Suprapubic skin (tissue), 4 donors: ENCODE measurements around the gene HSD17B1. TPM values are rescaled to one million over a fixed set of nuclear protein-coding genes. Genes with fewer than 3 reads are reported as not detected.
"Not testable (repeated sequence)": the region's sequence is repeated elsewhere in the genome, so short reads cannot be mapped to it uniquely, and the experiment has no call there.

Source experiments
- DNase-seq, 2 donors: peaks; one replicate each; pipeline ENCODE4 v3.0.0-alpha.2; 2019; ENCODE audit warnings: low spot score in 2 of 2
- H3K27ac ChIP-seq: fragments of 200-600 bp; sonication (generic); one replicate; pipeline ENCODE4 v1.5.1; 2019
- H3K27me3 ChIP-seq: fragments of 200-600 bp; sonication (generic); one replicate; pipeline ENCODE4 v1.5.1; 2019
- H3K36me3 ChIP-seq: fragments of 200-600 bp; sonication (generic); one replicate; pipeline ENCODE4 v1.5.1; 2019
- H3K4me1 ChIP-seq: fragments of 200-600 bp; sonication (generic); one replicate; pipeline ENCODE4 v1.5.1; 2019
- H3K4me3 ChIP-seq: fragments of 200-600 bp; sonication (generic); one replicate; pipeline ENCODE4 v1.5.1; 2019; ENCODE audit warnings: mild to moderate bottlenecking
- H3K9me3 ChIP-seq: fragments of 200-600 bp; sonication (generic); one replicate; pipeline ENCODE4 v1.5.1; 2019
- CTCF ChIP-seq, 2 donors: fragments of 200-600 bp in 1 of 2; fragments of 450-650 bp in 1 of 2; sonication (generic) in 1 of 2; IDR thresholded peaks; one replicate each; pipeline ENCODE4 v1.5.1; 2016 to 2019; ENCODE audit warnings: antibody characterized with exemption in 2 of 2, mild to moderate bottlenecking in 1 of 2, moderate library complexity in 1 of 2
- EP300 ChIP-seq: sonication (generic); formaldehyde crosslinking; IDR thresholded peaks from one replicate; pipeline ENCODE4 v1.6.1; 2017; ENCODE audit warnings: antibody characterized with exemption
- POLR2A ChIP-seq, 2 donors: fragments of 450-650 bp; IDR thresholded peaks; one replicate each; pipeline ENCODE4 v1.6.1; 2017; ENCODE audit warnings: antibody characterized with exemption in 2 of 2, mild to moderate bottlenecking in 2 of 2, moderate library complexity in 2 of 2
- POLR2AphosphoS5 ChIP-seq, 3 donors: sonication (generic); formaldehyde crosslinking; IDR thresholded peaks; one replicate each; pipeline ENCODE4 v1.6.1; 2017; ENCODE audit warnings: antibody characterized with exemption in 3 of 3
- WGBS: methylation state at CpG from one replicate; pipeline ENCODE4 v1.1.5; 2018; 5-methylcytosine and 5-hydroxymethylcytosine counted together
- total RNA-seq, 4 donors: library from RNA; depleted of rRNA; stranded (reverse); fragments of >200 nt; gene quantifications; one replicate each; pipeline ENCODE4 v1.1.0, GENCODE V29; 2016

The HSD17B1 gene
- total RNA-seq, 4 donors from 2014 or later = 1.2 to 8.8 (median 3.2) TPM

- Histone ChIP-seq H3K27me3 (no peaks in the 10 kb centered on the region), H3K4me1 (peaks cover 26% of the 10 kb centered on the region), H3K4me3 (no peak overlapping the region), H3K9me3 (no peaks in the 10 kb centered on the region), H3K27ac (no peak overlapping the region), H3K36me3 (peaks cover 47% of the 10 kb centered on the region)
- WGBS = 79% methylated on average over 8 of the region's 8 CpGs
- TF ChIP-seq POLR2A (IDR thresholded peaks at IDR 0.05) = no peak
- no peak for TF ChIP-seq POLR2AphosphoS5 (IDR thresholded peaks at IDR 0.05)
- TF ChIP-seq EP300 = no peak
- TF ChIP-seq CTCF (IDR thresholded peaks at IDR 0.05) = no peak
- DNase-seq = no peak
These were observed 7.8 kb upstream of the HSD17B1 start for GRCh38 chr17:42544874-42545283.

- Histone ChIP-seq H3K36me3 (peaks cover 37% of the 10 kb centered on the region), H3K4me1 (peaks cover 26% of the 10 kb centered on the region)
- 84% methylated on average over 8 of the region's 9 CpGs for WGBS
- not testable (repeated sequence) for H3K27me3 ChIP-seq, H3K9me3 ChIP-seq, H3K27ac ChIP-seq, DNase-seq, H3K4me3 ChIP-seq
These were observed 6.8 kb upstream of the HSD17B1 start for GRCh38 chr17:42545755-42546505.

DNA sequence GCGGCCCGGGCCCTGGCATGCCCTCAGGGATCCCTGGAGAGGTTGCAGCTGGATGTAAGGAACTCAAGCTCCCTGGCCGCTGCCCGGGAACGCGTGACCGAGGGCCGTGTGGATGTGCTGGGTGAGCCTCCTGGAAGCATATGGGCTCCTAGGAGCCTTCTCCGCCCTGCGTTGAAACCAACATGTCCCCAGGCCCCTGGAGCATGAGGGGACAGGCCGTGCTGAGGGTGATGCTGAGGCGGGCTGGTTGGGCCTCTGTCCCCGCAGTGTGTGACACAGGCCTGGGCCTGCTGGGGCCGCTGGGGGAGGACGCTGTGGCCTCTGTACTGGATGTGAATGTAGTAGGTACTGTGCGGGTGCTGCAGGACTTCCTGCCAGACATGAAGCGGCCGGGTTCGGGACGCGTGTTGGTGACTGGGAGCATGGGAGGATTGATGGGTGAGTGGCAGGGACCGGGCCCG is 5.7 kb upstream of the HSD17B1 start:
- DNase-seq = no peak
- H3K36me3 ChIP-seq = peaks cover 26% of the 10 kb centered on the region
- WGBS = 50% methylated on average over 11 of the region's 23 CpGs

GRCh38 chr17:42547698-42548069 is 5.0 kb upstream of the HSD17B1 start:
- Histone ChIP-seq H3K27me3 (no peaks in the 10 kb centered on the region), H3K9me3 (no peaks in the 10 kb centered on the region), H3K4me1 (peaks cover 26% of the 10 kb centered on the region), H3K4me3 (peak overlapping the region; percentile 48), H3K36me3 (peaks cover 20% of the 10 kb centered on the region), H3K27ac (no peak overlapping the region)
- DNase-seq = no peak
- TF ChIP-seq POLR2AphosphoS5 (IDR thresholded peaks at IDR 0.05) (no peak), EP300 (no peak), CTCF (IDR thresholded peaks at IDR 0.05) (no peak), POLR2A (IDR thresholded peaks at IDR 0.05) (no peak)
- 90% methylated on average over 7 of the region's 14 CpGs for WGBS

More for the DNA sequence above, 5.7 kb upstream of the HSD17B1 start:
- TF ChIP-seq EP300 (no peak), POLR2A (IDR thresholded peaks at IDR 0.05) (no peak), CTCF (IDR thresholded peaks at IDR 0.05) (no peak), POLR2AphosphoS5 (IDR thresholded peaks at IDR 0.05) (no peak)
- Histone ChIP-seq H3K4me1 (peaks cover 26% of the 10 kb centered on the region), H3K27me3 (no peaks in the 10 kb centered on the region), H3K9me3 (no peaks in the 10 kb centered on the region), H3K4me3 (no peak overlapping the region), H3K27ac (no peak overlapping the region)

DNA sequence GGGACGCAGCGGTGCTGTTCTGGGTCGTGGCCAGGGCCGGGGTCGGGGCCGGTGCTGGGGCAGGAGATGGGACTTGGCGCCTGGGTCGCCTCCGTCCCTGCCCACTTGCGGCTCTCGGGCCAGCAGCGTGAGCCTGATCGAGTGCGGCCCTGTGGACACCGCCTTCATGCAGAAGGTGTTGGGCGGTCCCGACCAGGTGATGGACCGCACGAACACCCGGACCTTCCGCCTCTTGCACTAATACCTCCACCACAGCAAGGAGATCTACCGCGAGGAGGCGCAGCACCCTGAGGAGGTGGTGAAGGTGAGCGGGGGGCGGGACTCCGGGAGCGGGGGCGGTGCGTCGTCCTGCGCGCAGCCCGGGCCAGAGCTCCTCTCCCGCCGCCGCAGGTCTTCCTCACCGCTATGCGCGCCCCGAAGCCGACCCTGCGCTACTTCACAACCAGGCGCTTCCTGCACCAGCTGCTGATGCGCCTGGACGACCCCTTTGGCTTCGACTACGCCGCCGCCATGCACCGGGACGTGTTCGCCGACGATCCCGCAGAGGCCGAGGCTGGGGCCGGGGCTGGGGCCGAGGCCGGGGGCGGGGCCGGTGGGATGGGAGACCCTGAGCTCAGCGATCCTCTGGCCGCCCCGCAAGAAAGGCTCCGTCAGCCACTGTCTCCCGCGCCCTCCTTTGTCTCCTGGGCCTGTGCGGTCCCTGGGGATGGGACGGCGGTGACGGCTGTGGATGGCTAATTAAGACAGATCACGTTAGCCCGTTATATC is 4.5 kb upstream of the HSD17B1 start:
- 27% methylated on average over 22 of the region's 74 CpGs for WGBS
- H3K9me3 ChIP-seq = no peaks in the 10 kb centered on the region
- H3K27ac ChIP-seq = no peak overlapping the region
- H3K4me3 ChIP-seq = peak overlapping the region; percentile 48
- no peak for DNase-seq
- H3K36me3 ChIP-seq = peaks cover 14% of the 10 kb centered on the region
- H3K27me3 ChIP-seq = no peaks in the 10 kb centered on the region
- TF ChIP-seq CTCF (IDR thresholded peaks at IDR 0.05) (peak in 1 of 2 donors; percentile 43), POLR2A (IDR thresholded peaks at IDR 0.05) (no peak), EP300 (no peak), POLR2AphosphoS5 (IDR thresholded peaks at IDR 0.05) (no peak)
- peaks cover 30% of the 10 kb centered on the region for H3K4me1 ChIP-seq
